ENCODE data around the gene SHLD1. TPM values are rescaled to one million over a fixed set of nuclear protein-coding genes. Genes with fewer than 3 reads are reported as not detected.
A peak's percentile ranks its signal among the peaks of the same experiment; 100 is the strongest.

SHLD1 gene
- total and polyA plus RNA-seq, 2 experiments from 2014 or later = 8.3 to 9.1 TPM

DNA sequence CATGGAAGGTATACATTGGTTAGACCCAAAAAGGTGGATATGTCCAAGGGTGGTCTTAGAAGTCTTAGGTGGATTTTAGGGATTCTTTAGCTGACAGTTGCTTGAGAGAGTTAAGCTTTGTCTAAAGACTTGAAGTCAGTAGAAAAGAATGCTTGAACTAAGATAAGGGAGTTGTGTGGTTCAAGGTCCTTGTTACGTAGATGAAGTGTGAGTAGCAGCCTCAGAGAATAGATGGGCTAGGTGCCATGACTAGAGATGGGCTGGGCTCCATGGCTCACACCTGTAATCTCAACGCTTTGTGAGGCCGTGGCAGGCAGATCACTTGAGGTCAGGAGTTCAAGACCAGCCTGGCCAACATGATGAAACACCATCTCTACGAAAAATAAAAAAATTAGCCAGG is 1.7 kb downstream of the SHLD1 start:
- peak; percentile 46 for DNase-seq (ENCODE audit: low spot score)
- Histone ChIP-seq H2AFZ (no peak overlapping the region), H3K4me2 (peak overlapping the region; percentile 82), H3K4me3 (no peak overlapping the region), H3K9me3 (ENCODE audit: low read depth) (no peaks in the 10 kb centered on the region), H3K79me2 (peaks cover 23% of the 10 kb centered on the region), H3K36me3 (replicated peaks; ENCODE audit: insufficient read depth, low read depth) (no peaks in the 10 kb centered on the region), H3K27me3 (no peaks in the 10 kb centered on the region), H3K4me1 (ENCODE audit: insufficient read depth) (peaks cover 12% of the 10 kb centered on the region), H4K20me1 (ENCODE audit: insufficient read depth, poor library complexity, severe bottlenecking) (no peaks in the 10 kb centered on the region), H3K27ac (peak overlapping the region; percentile 93), H3K9me2 (replicated peaks; ENCODE audit: insufficient read depth) (no peaks in the 10 kb centered on the region)
- WGBS (ENCODE audit: low lambda C conversion rate, missing lambda C conversion rate) = 72% methylated on average over 4 of the region's 4 CpGs
- TF ChIP-seq EZH2phosphoT487 (IDR thresholded peaks at IDR 0.05; ENCODE audit: low read depth, severe bottlenecking, unreplicated experiment) (no peak), EZH2 (IDR thresholded peaks at IDR 0.05; ENCODE audit: borderline replicate concordance) (no peak)
- TF ChIP-seq, protein P1, sequence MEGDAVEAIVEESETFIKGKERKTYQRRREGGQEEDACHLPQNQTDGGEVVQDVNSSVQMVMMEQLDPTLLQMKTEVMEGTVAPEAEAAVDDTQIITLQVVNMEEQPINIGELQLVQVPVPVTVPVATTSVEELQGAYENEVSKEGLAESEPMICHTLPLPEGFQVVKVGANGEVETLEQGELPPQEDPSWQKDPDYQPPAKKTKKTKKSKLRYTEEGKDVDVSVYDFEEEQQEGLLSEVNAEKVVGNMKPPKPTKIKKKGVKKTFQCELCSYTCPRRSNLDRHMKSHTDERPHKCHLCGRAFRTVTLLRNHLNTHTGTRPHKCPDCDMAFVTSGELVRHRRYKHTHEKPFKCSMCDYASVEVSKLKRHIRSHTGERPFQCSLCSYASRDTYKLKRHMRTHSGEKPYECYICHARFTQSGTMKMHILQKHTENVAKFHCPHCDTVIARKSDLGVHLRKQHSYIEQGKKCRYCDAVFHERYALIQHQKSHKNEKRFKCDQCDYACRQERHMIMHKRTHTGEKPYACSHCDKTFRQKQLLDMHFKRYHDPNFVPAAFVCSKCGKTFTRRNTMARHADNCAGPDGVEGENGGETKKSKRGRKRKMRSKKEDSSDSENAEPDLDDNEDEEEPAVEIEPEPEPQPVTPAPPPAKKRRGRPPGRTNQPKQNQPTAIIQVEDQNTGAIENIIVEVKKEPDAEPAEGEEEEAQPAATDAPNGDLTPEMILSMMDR (IDR thresholded peaks at IDR 0.05; ENCODE audit: poor library complexity) = no peak

DNA sequence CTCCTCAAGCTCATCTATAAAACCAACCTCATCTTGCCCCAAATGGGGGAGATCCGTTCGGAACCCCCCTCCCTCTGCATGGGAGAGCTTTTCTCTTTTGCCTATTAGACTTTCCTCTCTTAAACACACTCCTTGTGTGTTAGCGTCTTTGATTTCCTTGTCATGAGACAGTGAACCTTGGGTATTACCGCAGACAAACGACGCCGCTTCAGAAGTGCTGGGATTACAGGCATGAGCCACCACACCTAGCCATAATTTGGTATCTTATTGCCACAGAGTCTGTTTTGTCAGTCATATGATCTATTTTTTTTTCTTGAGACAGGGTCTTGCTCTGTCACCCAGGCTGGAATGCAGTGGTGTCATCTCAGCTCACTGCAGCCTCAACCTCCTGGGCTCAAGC is 3.6 kb downstream of the SHLD1 start:
- H3K4me2 ChIP-seq = no peak overlapping the region
- no peak for DNase-seq (ENCODE audit: low spot score)

DNA sequence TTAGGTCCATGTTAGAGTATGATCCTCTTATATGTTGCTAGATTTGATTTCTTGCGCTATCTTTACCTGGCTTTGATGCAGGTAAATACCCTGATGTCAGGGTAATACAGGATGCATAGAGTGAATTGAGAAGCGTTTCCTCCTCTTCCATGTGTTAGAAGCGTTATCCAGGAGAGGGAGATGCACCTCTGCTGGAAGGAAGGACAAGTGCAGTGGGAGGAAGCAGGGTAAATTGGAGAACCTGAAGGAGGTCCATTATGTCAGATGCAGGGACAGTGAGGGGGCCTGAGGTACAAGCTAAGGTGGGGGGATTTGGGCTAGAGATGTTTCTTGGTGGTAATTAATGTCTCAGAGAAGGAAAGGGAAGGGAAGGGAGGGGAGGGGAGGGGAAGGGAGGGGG is 7.7 kb downstream of the SHLD1 start:
- WGBS (ENCODE audit: low lambda C conversion rate, missing lambda C conversion rate) = 87% methylated on average over 3 of the region's 3 CpGs
- H3K9me3 ChIP-seq (ENCODE audit: low read depth) = no peaks in the 10 kb centered on the region
- H3K4me1 ChIP-seq (ENCODE audit: insufficient read depth) = no peaks in the 10 kb centered on the region
- H3K79me2 ChIP-seq = peaks cover 15% of the 10 kb centered on the region
- no peak overlapping the region for H3K4me2 ChIP-seq
- TF ChIP-seq, protein P1 (IDR thresholded peaks at IDR 0.05; ENCODE audit: poor library complexity) = no peak
- TF ChIP-seq EZH2phosphoT487 (IDR thresholded peaks at IDR 0.05; ENCODE audit: low read depth, severe bottlenecking, unreplicated experiment) (no peak), EZH2 (IDR thresholded peaks at IDR 0.05; ENCODE audit: borderline replicate concordance) (no peak)
- H3K9me2 ChIP-seq (replicated peaks; ENCODE audit: insufficient read depth) = no peaks in the 10 kb centered on the region
- no peak for DNase-seq (ENCODE audit: low spot score)
- H3K27ac ChIP-seq = no peak overlapping the region
- no peaks in the 10 kb centered on the region for H4K20me1 ChIP-seq (ENCODE audit: insufficient read depth, poor library complexity, severe bottlenecking)
- no peaks in the 10 kb centered on the region for H3K36me3 ChIP-seq (replicated peaks; ENCODE audit: insufficient read depth, low read depth)
- no peaks in the 10 kb centered on the region for H3K27me3 ChIP-seq
- no peak overlapping the region for H2AFZ ChIP-seq
- H3K4me3 ChIP-seq = no peak overlapping the region

More for the DNA sequence above, 3.6 kb downstream of the SHLD1 start:
- Histone ChIP-seq H3K9me3 (ENCODE audit: low read depth) (no peaks in the 10 kb centered on the region), H3K4me1 (ENCODE audit: insufficient read depth) (peaks cover 3% of the 10 kb centered on the region), H3K4me3 (no peak overlapping the region), H3K79me2 (peaks cover 23% of the 10 kb centered on the region), H3K9me2 (replicated peaks; ENCODE audit: insufficient read depth) (no peaks in the 10 kb centered on the region), H2AFZ (no peak overlapping the region), H3K36me3 (replicated peaks; ENCODE audit: insufficient read depth, low read depth) (no peaks in the 10 kb centered on the region), H4K20me1 (ENCODE audit: insufficient read depth, poor library complexity, severe bottlenecking) (no peaks in the 10 kb centered on the region), H3K27me3 (no peaks in the 10 kb centered on the region), H3K27ac (no peak overlapping the region)
- TF ChIP-seq EZH2 (IDR thresholded peaks at IDR 0.05; ENCODE audit: borderline replicate concordance) = no peak
- TF ChIP-seq, protein P1 (IDR thresholded peaks at IDR 0.05; ENCODE audit: poor library complexity) = no peak
- TF ChIP-seq EZH2phosphoT487 (IDR thresholded peaks at IDR 0.05; ENCODE audit: low read depth, severe bottlenecking, unreplicated experiment) = no peak
- WGBS (ENCODE audit: low lambda C conversion rate, missing lambda C conversion rate) = 80% methylated on average over 7 of the region's 7 CpGs
